Adrenal gland (tissue), 5 donors: Measurements from ENCODE around the gene RING1.

ENCODE experiments used
- POLR2A ChIP-seq, 2 donors: fragments of 450-650 bp; IDR thresholded peaks; one replicate each; pipeline ENCODE4 v1.6.1; 2017; ENCODE audit warnings: antibody characterized with exemption in 2 of 2, mild to moderate bottlenecking in 2 of 2, moderate library complexity in 1 of 2
- TF ChIP-seq, protein P1 (sequence below), 6 experiments: fragments of 450-650 bp in 4 of 6; fragments of 200-600 bp in 2 of 6; sonication (generic) in 1 of 6; IDR thresholded peaks; 1 replicate in 5 of 6; 2 replicates in 1 of 6; pipeline versions ENCODE4 v1.5.1 to v1.8.0; 2016 to 2021; ENCODE audit warnings: antibody characterized with exemption in 6 of 6, mild to moderate bottlenecking in 2 of 6, moderate library complexity in 1 of 6
- donor health status: DM: no; HTN: no; CAD: no.

DNA sequence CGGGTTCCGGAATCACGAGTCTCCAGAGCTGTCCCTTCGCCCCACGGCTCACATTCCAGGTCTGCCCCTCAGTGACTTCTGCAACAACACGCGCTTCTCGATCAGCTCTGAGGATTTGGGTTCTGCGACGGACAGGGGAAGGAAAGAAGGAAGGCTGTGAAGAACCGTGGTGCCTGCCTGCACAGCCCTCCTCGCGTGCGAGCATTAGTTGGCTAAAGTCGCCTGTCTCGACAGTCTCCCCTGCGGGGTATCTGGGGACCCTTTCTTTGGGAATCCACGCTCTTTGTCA lies 40.3 kb downstream of the RING1 start:
- TF ChIP-seq, protein P1, sequence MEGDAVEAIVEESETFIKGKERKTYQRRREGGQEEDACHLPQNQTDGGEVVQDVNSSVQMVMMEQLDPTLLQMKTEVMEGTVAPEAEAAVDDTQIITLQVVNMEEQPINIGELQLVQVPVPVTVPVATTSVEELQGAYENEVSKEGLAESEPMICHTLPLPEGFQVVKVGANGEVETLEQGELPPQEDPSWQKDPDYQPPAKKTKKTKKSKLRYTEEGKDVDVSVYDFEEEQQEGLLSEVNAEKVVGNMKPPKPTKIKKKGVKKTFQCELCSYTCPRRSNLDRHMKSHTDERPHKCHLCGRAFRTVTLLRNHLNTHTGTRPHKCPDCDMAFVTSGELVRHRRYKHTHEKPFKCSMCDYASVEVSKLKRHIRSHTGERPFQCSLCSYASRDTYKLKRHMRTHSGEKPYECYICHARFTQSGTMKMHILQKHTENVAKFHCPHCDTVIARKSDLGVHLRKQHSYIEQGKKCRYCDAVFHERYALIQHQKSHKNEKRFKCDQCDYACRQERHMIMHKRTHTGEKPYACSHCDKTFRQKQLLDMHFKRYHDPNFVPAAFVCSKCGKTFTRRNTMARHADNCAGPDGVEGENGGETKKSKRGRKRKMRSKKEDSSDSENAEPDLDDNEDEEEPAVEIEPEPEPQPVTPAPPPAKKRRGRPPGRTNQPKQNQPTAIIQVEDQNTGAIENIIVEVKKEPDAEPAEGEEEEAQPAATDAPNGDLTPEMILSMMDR (IDR thresholded peaks at IDR 0.05): peak in 2 of 6 experiments; percentile 6 to 48
- TF ChIP-seq POLR2A (IDR thresholded peaks at IDR 0.05): no peak
